Measurements from ENCODE around the gene MTARC2.
"Not testable (repeated sequence)": the region's sequence is repeated elsewhere in the genome, so short reads cannot be mapped to it uniquely, and the experiment has no call there.

The MTARC2 gene

GRCh38 chr1:220711056-220711809 lies 36.9 kb upstream of the MTARC2 start:
- no peak overlapping the region for H3K4me3 ChIP-seq (ENCODE audit: low read length)
- no peak for TF ChIP-seq ZNF274 (IDR thresholded peaks at IDR 0.05; ENCODE audit: low read depth, low read length)

- H3K4me3 ChIP-seq (ENCODE audit: low read length): not testable (repeated sequence)
Measured at GRCh38 chr1:220715986-220716385, 32.1 kb upstream of the MTARC2 start.

GRCh38 chr1:220717800-220718640 lies 30.1 kb upstream of the MTARC2 start:
- TF ChIP-seq ZNF274 (IDR thresholded peaks at IDR 0.05; ENCODE audit: low read depth, low read length): no peak
- no peak overlapping the region for H3K4me3 ChIP-seq (ENCODE audit: low read length)

GRCh38 chr1:220721266-220721665 lies 26.9 kb upstream of the MTARC2 start:
- H3K4me3 ChIP-seq (ENCODE audit: low read length): not testable (repeated sequence)

GRCh38 chr1:220726634-220727033 lies 21.5 kb upstream of the MTARC2 start:
- no peak for TF ChIP-seq ZNF274 (IDR thresholded peaks at IDR 0.05; ENCODE audit: low read depth, low read length)
- H3K4me3 ChIP-seq (ENCODE audit: low read length): no peak overlapping the region

- no peak for TF ChIP-seq ZNF274 (IDR thresholded peaks at IDR 0.05; ENCODE audit: low read depth, low read length)
- no peak overlapping the region for H3K4me3 ChIP-seq (ENCODE audit: low read length)
Measured at GRCh38 chr1:220727519-220727918, 20.6 kb upstream of the MTARC2 start.

- no peak overlapping the region for H3K4me3 ChIP-seq (ENCODE audit: low read length)
- no peak for TF ChIP-seq ZNF274 (IDR thresholded peaks at IDR 0.05; ENCODE audit: low read depth, low read length)
Measured at GRCh38 chr1:220730486-220730885, 17.6 kb upstream of the MTARC2 start.

GRCh38 chr1:220732137-220732536 lies 16.0 kb upstream of the MTARC2 start:
- no peak overlapping the region for H3K4me3 ChIP-seq (ENCODE audit: low read length)

GRCh38 chr1:220732621-220733020 lies 15.5 kb upstream of the MTARC2 start:
- no peak overlapping the region for H3K4me3 ChIP-seq (ENCODE audit: low read length)
- no peak for TF ChIP-seq ZNF274 (IDR thresholded peaks at IDR 0.05; ENCODE audit: low read depth, low read length)

More at GRCh38 chr1:220732137-220732536, 16.0 kb upstream of the MTARC2 start:
- no peak for TF ChIP-seq ZNF274 (IDR thresholded peaks at IDR 0.05; ENCODE audit: low read depth, low read length)

GRCh38 chr1:220733086-220733601 lies 15.0 kb upstream of the MTARC2 start:
- TF ChIP-seq ZNF274 (IDR thresholded peaks at IDR 0.05; ENCODE audit: low read depth, low read length): no peak
- no peak overlapping the region for H3K4me3 ChIP-seq (ENCODE audit: low read length)

GRCh38 chr1:220734571-220735326 lies 13.4 kb upstream of the MTARC2 start:
- no peak overlapping the region for H3K4me3 ChIP-seq (ENCODE audit: low read length)

GRCh38 chr1:220736283-220736682 lies 11.8 kb upstream of the MTARC2 start:
- H3K4me3 ChIP-seq (ENCODE audit: low read length): not testable (repeated sequence)

More at GRCh38 chr1:220734571-220735326, 13.4 kb upstream of the MTARC2 start:
- no peak for TF ChIP-seq ZNF274 (IDR thresholded peaks at IDR 0.05; ENCODE audit: low read depth, low read length)

GRCh38 chr1:220741349-220741748 lies 6.8 kb upstream of the MTARC2 start:
- no peak for TF ChIP-seq ZNF274 (IDR thresholded peaks at IDR 0.05; ENCODE audit: low read depth, low read length)
- H3K4me3 ChIP-seq (ENCODE audit: low read length): no peak overlapping the region

- H3K4me3 ChIP-seq (ENCODE audit: low read length): no peak overlapping the region
- no peak for TF ChIP-seq ZNF274 (IDR thresholded peaks at IDR 0.05; ENCODE audit: low read depth, low read length)
Measured at GRCh38 chr1:220741825-220742224, 6.3 kb upstream of the MTARC2 start.

Data from GM08714 (cell line).